Measurements from ENCODE around the gene ZNF385A.

DNA sequence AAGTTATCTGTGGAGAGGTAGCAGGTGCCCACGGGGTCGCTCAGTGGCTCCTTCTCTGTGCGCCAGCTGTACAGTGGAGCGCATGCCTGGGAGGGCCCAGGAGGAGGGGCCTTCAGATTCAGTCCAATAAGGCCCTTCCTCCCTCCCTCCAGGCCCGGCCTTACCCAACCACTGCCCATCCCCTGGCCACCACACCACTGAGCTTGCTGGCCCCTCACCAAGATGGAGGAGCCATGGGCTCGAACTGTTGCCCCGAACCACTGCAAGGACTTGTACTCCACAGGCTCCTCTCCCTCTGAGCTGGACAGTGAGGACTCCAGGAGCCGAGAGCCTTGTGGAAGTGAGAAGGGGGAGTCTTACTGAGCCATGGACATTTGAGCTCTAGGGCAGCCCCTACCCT is 24.7 kb upstream of the ZNF385A start:
- no peak for TF ChIP-seq SIN3A (IDR thresholded peaks at IDR 0.05; ENCODE audit: borderline replicate concordance, insufficient read depth, low read length)
- no peak for TF ChIP-seq TAF1 (IDR thresholded peaks at IDR 0.05; ENCODE audit: borderline replicate concordance, insufficient read depth, low read length)

Measured in PFSK-1 (cell line).